Prostate gland (tissue), 2 donors: ENCODE measurements around the gene PLEKHJ1.

Experiments
- CTCF ChIP-seq, 4 experiments: fragments of 200-600 bp in 2 of 4; fragments of 450-650 bp in 2 of 4; sonication (generic) in 2 of 4; IDR thresholded peaks; 1 replicate in 3 of 4; 2 replicates in 1 of 4; pipeline ENCODE4 v1.5.1; 2016 to 2019; ENCODE audit warnings: antibody characterized with exemption in 4 of 4, mild to moderate bottlenecking in 2 of 4, moderate library complexity in 2 of 4
- POLR2A ChIP-seq: fragments of 450-650 bp; IDR thresholded peaks from one replicate; pipeline ENCODE4 v1.6.1; 2016; ENCODE audit warnings: antibody characterized with exemption, mild to moderate bottlenecking
- POLR2AphosphoS5 ChIP-seq: sonication (generic); formaldehyde crosslinking; IDR thresholded peaks from one replicate; pipeline ENCODE4 v1.6.1; 2017; ENCODE audit warnings: antibody characterized with exemption

- TF ChIP-seq POLR2AphosphoS5 (no peak), POLR2A (no peak), CTCF (IDR thresholded peaks at IDR 0.05) (no peak)
These were observed 43.3 kb downstream of the PLEKHJ1 start for GRCh38 chr19:2192862-2193261.
